SK-N-SH (cell line): ENCODE data around the gene PTK7. TPM values are rescaled to one million over a fixed set of nuclear protein-coding genes. Genes with fewer than 3 reads are reported as not detected.

Experiments used
- CTCF ChIA-PET: fragments of 300-600, 350-600 bp; formaldehyde crosslinking; extraction: SDS; loops from one replicate; lab custom pipeline; 2021; lab: Yijun Ruan, JAX
- POLR2A ChIA-PET: fragments of 350-600 bp; sonication (Branson Sonifier 250); formaldehyde crosslinking; extraction: SDS; loops from one replicate; lab custom pipeline; 2020; ENCODE audit warnings: antibody characterized with exemption, inconsistent platforms; lab: Yijun Ruan, JAX
- DNase-seq: peaks from one replicate; pipeline ENCODE4 v3.0.0; 2012
- H2AFZ ChIP-seq: fragments of 200-600 bp; sonication (generic); 2 replicates; pipeline ENCODE4 v1.8.1; 2016; ENCODE audit warnings: antibody characterized with exemption, mild to moderate bottlenecking, low read depth
- H3F3A ChIP-seq: fragments of 200-600 bp; sonication (generic); replicated peaks from 2 replicates; pipeline ENCODE3; 2016; ENCODE audit warnings: antibody characterized with exemption, mild to moderate bottlenecking; ENCODE audit not compliant: insufficient read depth
- H3K27ac ChIP-seq, 2 experiments: fragments of 200-500 bp in 1 of 2; fragments of 200-600 bp in 1 of 2; sonication (Bioruptor generic) in 1 of 2; sonication (generic), shearing (Covaris generic) in 1 of 2; 2 replicates each; pipeline versions ENCODE4 v1.5.1 to v1.6.1; 2014 to 2016; ENCODE audit warnings: low read depth in 2 of 2, inconsistent platforms in 1 of 2, low read length in 1 of 2, mild to moderate bottlenecking in 1 of 2, mixed read lengths in 1 of 2
- H3K27me3 ChIP-seq: fragments of 200-600 bp; sonication (generic), shearing (Covaris generic); 2 replicates; pipeline ENCODE4 v1.6.1; 2016; ENCODE audit warnings: mixed run types; ENCODE audit not compliant: insufficient read depth
- H3K36me3 ChIP-seq, 2 experiments: fragments of 200-500 bp in 1 of 2; fragments of 200-600 bp in 1 of 2; sonication (Bioruptor generic) in 1 of 2; sonication (generic) in 1 of 2; replicated peaks in 1 of 2; 2 replicates each; pipeline versions ENCODE3 to v1.5.1; 2014 to 2016; ENCODE audit warnings: low read length in 1 of 2, mild to moderate bottlenecking in 1 of 2; ENCODE audit not compliant: insufficient read depth in 2 of 2, control insufficient read depth in 1 of 2
- H3K4me1 ChIP-seq, 2 experiments: fragments of 200-500 bp in 1 of 2; fragments of 200-600 bp in 1 of 2; sonication (Bioruptor generic) in 1 of 2; sonication (generic), shearing (Covaris generic) in 1 of 2; 2 replicates each; pipeline versions ENCODE4 v1.5.1 to v1.6.1; 2014 to 2016; ENCODE audit warnings: low read depth in 1 of 2, low read length in 1 of 2, mixed run types in 1 of 2; ENCODE audit not compliant: insufficient read depth in 2 of 2, control insufficient read depth in 1 of 2
- H3K4me2 ChIP-seq: fragments of 200-600 bp; sonication (generic), shearing (Covaris generic); 2 replicates; pipeline ENCODE4 v1.6.1; 2017; ENCODE audit warnings: mixed run types
- H3K4me3 ChIP-seq, 2 experiments: fragments of 200-500 bp in 1 of 2; fragments of 200-600 bp in 1 of 2; sonication (Bioruptor generic) in 1 of 2; sonication (generic), shearing (Covaris generic) in 1 of 2; 2 replicates each; pipeline versions ENCODE4 v1.5.1 to v1.8.1; 2014 to 2016; ENCODE audit warnings: low read depth in 2 of 2, inconsistent platforms in 1 of 2, low read length in 1 of 2, mild to moderate bottlenecking in 1 of 2, mixed read lengths in 1 of 2, moderate library complexity in 1 of 2
- H3K79me2 ChIP-seq: fragments of 200-600 bp; sonication (generic); 2 replicates; pipeline ENCODE4 v1.8.1; 2017; ENCODE audit warnings: mild to moderate bottlenecking; ENCODE audit not compliant: insufficient read depth
- H3K9ac ChIP-seq: fragments of 200-600 bp; sonication (generic); 2 replicates; pipeline ENCODE4 v1.6.1; 2017; ENCODE audit warnings: mixed run types
- H3K9me2 ChIP-seq: fragments of 200-600 bp; sonication (generic); 2 replicates; pipeline ENCODE4 v1.6.1; 2017; ENCODE audit warnings: mixed run types
- H3K9me3 ChIP-seq: fragments of 200-600 bp; sonication (generic); 2 replicates; pipeline ENCODE4 v1.6.1; 2017; ENCODE audit warnings: mixed run types, mild to moderate bottlenecking, moderate library complexity
- H4K20me1 ChIP-seq: fragments of 200-600 bp; sonication (generic); 2 replicates; pipeline ENCODE4 v1.6.1; 2017; ENCODE audit warnings: mild to moderate bottlenecking, mixed run types; ENCODE audit not compliant: insufficient read depth
- CHD2 ChIP-seq: fragments of 150-350 bp; IDR thresholded peaks from 2 replicates; pipeline ENCODE4 v1.6.1; 2018; ENCODE audit warnings: low read length; ENCODE audit not compliant: partially characterized antibody
- CTCF ChIP-seq: fragments of 200-600 bp; sonication (generic); IDR thresholded peaks from 2 replicates; pipeline ENCODE4 v1.6.1; 2017; ENCODE audit warnings: antibody characterized with exemption, mild to moderate bottlenecking, moderate library complexity
- EP300 ChIP-seq, 2 experiments: IDR thresholded peaks; 2 replicates each; pipeline versions ENCODE4 v1.4.0 to v1.6.1; 2012; ENCODE audit warnings: borderline replicate concordance in 1 of 2, low read depth in 1 of 2, low read length in 1 of 2
- FOXJ3 ChIP-seq: sonication (generic); formaldehyde crosslinking; IDR thresholded peaks from 2 replicates; pipeline ENCODE4 v1.5.1; 2020; ENCODE audit warnings: mild to moderate bottlenecking, missing genetic modification reagents
- IRF3 ChIP-seq: fragments of 150-350 bp; IDR thresholded peaks from 2 replicates; pipeline ENCODE4 v1.6.1; 2016; ENCODE audit warnings: mild to moderate bottlenecking, low read depth, low read length
- JUND ChIP-seq: IDR thresholded peaks from 2 replicates; pipeline ENCODE4 v1.4.0; 2012
- NRF1 ChIP-seq: IDR thresholded peaks from 2 replicates; pipeline ENCODE4 v1.6.1; 2012; ENCODE audit warnings: low read depth, mild to moderate bottlenecking, low read length
- PBX3 ChIP-seq: IDR thresholded peaks from 2 replicates; pipeline ENCODE4; 2012
- POLR2AphosphoS5 ChIP-seq: IDR thresholded peaks from 2 replicates; pipeline ENCODE4 v1.6.1; 2012; ENCODE audit warnings: low read depth, low read length
- RAD21 ChIP-seq: IDR thresholded peaks from 2 replicates; pipeline ENCODE4 v1.6.1; 2012; ENCODE audit warnings: mild to moderate bottlenecking, low read length
- RCOR1 ChIP-seq: fragments of 150-350 bp; IDR thresholded peaks from 2 replicates; pipeline ENCODE4 v1.6.1; 2017; ENCODE audit warnings: antibody characterized with exemption, low read length
- REST ChIP-seq: IDR thresholded peaks from 2 replicates; pipeline ENCODE4 v1.6.1; 2012; ENCODE audit warnings: mild to moderate bottlenecking, low read depth, low read length, moderate library complexity
- RXRA ChIP-seq: IDR thresholded peaks from 2 replicates; pipeline ENCODE4 v1.4.0; 2012; ENCODE audit warnings: low read depth, mild to moderate bottlenecking, borderline replicate concordance
- SIN3A ChIP-seq: IDR thresholded peaks from 2 replicates; pipeline ENCODE4 v1.6.1; 2012; ENCODE audit warnings: low read depth, mild to moderate bottlenecking, low read length, moderate library complexity, borderline replicate concordance
- TAF1 ChIP-seq: IDR thresholded peaks from 2 replicates; pipeline ENCODE4 v1.6.1; 2012; ENCODE audit warnings: low read depth, mild to moderate bottlenecking, low read length, moderate library complexity, borderline replicate concordance
- TCF12 ChIP-seq: IDR thresholded peaks from 2 replicates; pipeline ENCODE4 v1.4.0; 2012
- TEAD4 ChIP-seq: IDR thresholded peaks from 2 replicates; pipeline ENCODE4 v1.4.0; 2012; ENCODE audit warnings: mild to moderate bottlenecking, borderline replicate concordance; ENCODE audit not compliant: insufficient read depth
- USF1 ChIP-seq: IDR thresholded peaks from 2 replicates; pipeline ENCODE4 v1.4.0; 2012; ENCODE audit warnings: low read depth, borderline replicate concordance
- YY1 ChIP-seq: IDR thresholded peaks from 2 replicates; pipeline ENCODE4 v1.4.0; 2012; ENCODE audit warnings: low read depth, mild to moderate bottlenecking
- WGBS: methylation state at CpG from one replicate; pipeline ENCODE4 v1.1.6; 2017; ENCODE audit warnings: low lambda C conversion rate; 5-methylcytosine and 5-hydroxymethylcytosine counted together
- polyA plus RNA-seq, 3 experiments: library from polyadenylated mRNA; depleted of rRNA; stranded (reverse); fragments of >200 nt; gene quantifications; 2 replicates each; pipeline ENCODE4 v1.2.3, GENCODE V29; 2012

PTK7 gene
- polyA plus RNA-seq, 1 of the 3 experiments (the other 2 are of a cell fraction) = 105 TPM

- TF ChIP-seq REST (no peak), RCOR1 (no peak), RXRA (no peak), FOXJ3 (CRISPR knock-in tag) (no peak)
- TF ChIP-seq, all 33 proteins: peak for 0
Measured at GRCh38 chr6:43120101-43120763, 44.1 kb downstream of the PTK7 start (continued).

DNA sequence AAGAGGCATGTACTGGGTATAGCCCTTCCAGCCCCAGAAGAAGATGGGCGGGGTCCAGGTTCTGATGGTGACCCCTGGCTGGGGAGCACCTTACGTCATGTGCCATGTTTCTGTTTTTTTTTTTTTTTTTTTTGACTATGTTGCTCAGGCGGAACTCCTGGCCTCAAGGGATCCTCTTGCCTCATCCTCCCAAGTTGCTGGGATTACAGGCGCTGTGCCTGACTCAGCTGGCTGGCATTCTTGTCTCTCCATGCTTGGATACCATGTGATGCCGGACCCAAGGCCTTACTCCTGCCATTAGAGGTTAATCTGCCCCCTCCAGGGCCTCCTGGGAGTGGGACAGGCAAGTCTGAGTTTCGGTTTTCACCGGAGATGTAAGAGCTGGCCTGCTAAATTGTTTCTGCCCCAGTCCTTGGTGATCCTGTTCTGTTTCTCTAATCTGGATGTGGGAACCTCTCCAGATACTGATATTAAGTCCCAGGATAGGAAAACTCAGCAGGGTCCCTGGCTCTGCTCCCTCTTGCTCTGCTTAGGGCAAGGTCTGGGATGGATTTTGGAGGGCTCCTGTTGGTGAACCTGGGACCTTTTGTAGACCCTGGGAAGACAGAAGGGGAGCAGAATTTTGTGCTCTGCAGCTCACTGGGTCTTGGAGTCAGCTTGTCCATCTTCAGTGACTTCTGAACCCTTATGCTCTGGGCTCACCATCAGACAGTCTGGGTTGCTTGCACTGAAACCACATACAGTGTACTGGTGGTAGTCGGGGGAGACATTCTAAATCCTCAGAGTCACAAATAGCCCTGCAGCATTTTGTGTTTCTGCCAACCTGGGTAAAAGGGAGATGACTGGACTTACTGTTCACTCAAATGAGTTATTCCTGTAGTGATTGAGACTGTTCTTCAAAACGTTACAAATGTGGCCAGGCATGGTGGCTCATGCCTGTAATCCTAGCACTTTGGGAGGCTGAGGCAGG lies 45.1 kb downstream of the PTK7 start:
- peak overlapping the region in 1 of 2 experiments; percentile 11; a peak in 1 of 4 replicates for H3K4me3 ChIP-seq
- TF ChIP-seq RAD21 = no peak
- no peak for TF ChIP-seq SIN3A
- no peak for TF ChIP-seq IRF3
- peak; percentile 80; the same call in 1 of the 2 replicates for TF ChIP-seq USF1
- TF ChIP-seq TCF12 = peak; percentile 61
- no peak for TF ChIP-seq TAF1
- TF ChIP-seq JUND = no peak; the same call in 1 of the 2 replicates
- no peak; the same call in 1 of the 2 replicates for TF ChIP-seq YY1
- TF ChIP-seq CHD2 = no peak
- peak in 1 of 2 experiments; percentile 19; a peak in 1 of 4 replicates for TF ChIP-seq EP300 (IDR thresholded peaks at IDR 0.05; ENCODE audit: borderline replicate concordance in 1 of 2, low read depth in 1 of 2, low read length in 1 of 2)
- no peak; the same call in 1 of the 2 replicates for TF ChIP-seq POLR2AphosphoS5
- TF ChIP-seq PBX3 = no peak; the same call in 1 of the 2 replicates
- TF ChIP-seq RCOR1 = no peak
- TF ChIP-seq TEAD4 = 0 out of 2 replicates have a peak, but pooled peaks have one; percentile 46
- TF ChIP-seq CTCF = peak; percentile 32
- no peak for TF ChIP-seq RXRA
- TF ChIP-seq FOXJ3 (CRISPR knock-in tag) = no peak
- TF ChIP-seq NRF1 = no peak

More for the DNA sequence above, 45.1 kb downstream of the PTK7 start:
- WGBS = 16% methylated on average over 9 of the region's 9 CpGs
- ChIA-PET CTCF (interaction anchor here (0.9 to 1.5 kb wide), 3 partner anchors 7 to 43 kb away, joined by 3 to 5 read pairs (median 3); no protein-coding TSS in a partner anchor), POLR2A (interaction anchor here (0.6 kb wide), 1 partner anchor 23 kb away, joined by 3 read pairs; no protein-coding TSS in a partner anchor)
- peak overlapping the region; percentile 87 for H3K9ac ChIP-seq
- H3K9me2 ChIP-seq = no peaks in the 10 kb centered on the region
- H3K4me2 ChIP-seq = peak overlapping the region; percentile 74
- H3K9me3 ChIP-seq = no peaks in the 10 kb centered on the region
- peaks cover 62 to 65% of the 10 kb centered on the region in 2 experiments for H3K4me1 ChIP-seq
- DNase-seq = no peak
- H3K79me2 ChIP-seq = peaks cover 77% of the 10 kb centered on the region
- H3K27me3 ChIP-seq = no peaks in the 10 kb centered on the region
- H2AFZ ChIP-seq = no peak overlapping the region
- peaks cover 40% of the 10 kb centered on the region for H3F3A ChIP-seq
- peak overlapping the region; percentile 91 to 99 for H3K27ac ChIP-seq
- H4K20me1 ChIP-seq = no peaks in the 10 kb centered on the region
- no peaks in the 10 kb centered on the region for H3K36me3 ChIP-seq
